Activated T-helper 1 cell treated with Interleukin-2 at 50 U/mL for 16 hours (primary cell): ENCODE results near the gene SPTA1.
"Not testable (repeated sequence)": the region's sequence is repeated elsewhere in the genome, so short reads cannot be mapped to it uniquely, and the experiment has no call there.

ENCODE experiments used
- DNase-seq: peaks from one replicate; pipeline ENCODE4 v3.0.0-alpha.2; 2020; ENCODE audit warnings: low read depth

SPTA1 gene

GRCh38 chr1:158686111-158687009 is at the start of gene SPTA1:
Gene SPTA1, minus strand, starts transcription at chr1:158686715. Its CDS starts 198 bp downstream, at chr1:158686517.
- no peak for DNase-seq

DNA sequence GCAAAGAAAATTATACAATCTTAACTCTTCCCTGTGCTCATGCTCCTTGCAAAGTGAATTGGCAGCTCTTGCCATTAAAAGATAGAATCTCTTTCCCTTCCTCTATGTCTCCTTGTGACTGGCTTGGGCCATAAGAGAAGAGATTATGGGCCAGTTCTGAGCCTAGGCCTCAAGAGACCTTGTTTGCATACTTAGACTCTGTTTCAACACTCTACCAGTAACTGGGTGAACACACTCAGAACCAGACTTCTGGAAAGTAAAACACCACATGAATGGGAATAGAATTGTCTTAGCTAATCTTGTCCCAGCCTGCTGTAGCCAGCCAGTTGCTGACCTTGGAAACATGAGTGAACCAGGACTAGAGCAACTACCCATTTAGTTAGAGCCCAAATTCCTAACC is 49.3 kb upstream of the SPTA1 start:
- DNase-seq = no peak

- DNase-seq = no peak
These were observed 46.0 kb upstream of the SPTA1 start for GRCh38 chr1:158732524-158732923.

- no peak for DNase-seq
These were observed 45.2 kb upstream of the SPTA1 start for GRCh38 chr1:158731707-158732106.

DNA sequence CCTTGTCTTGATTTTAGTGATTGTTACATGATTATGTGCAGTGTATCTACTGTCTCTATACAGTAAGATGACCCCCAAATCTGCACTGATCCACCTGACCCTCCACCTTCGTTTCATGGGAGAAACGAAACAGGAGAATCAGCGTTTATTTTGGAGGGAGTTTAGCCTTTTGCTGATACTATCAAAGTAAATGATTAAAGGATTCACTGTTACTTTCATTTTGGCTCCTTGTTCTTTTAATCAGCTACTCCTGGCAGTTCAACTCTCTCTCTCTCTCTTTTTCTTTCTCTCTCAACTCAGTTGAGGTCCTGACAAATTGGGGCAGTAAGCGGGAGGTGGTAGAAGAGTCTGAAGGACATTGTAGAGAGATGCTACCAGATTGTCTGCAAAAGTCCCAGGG is 43.9 kb upstream of the SPTA1 start:
- no peak for DNase-seq

GRCh38 chr1:158728510-158729225 is 42.2 kb upstream of the SPTA1 start:
- no peak for DNase-seq

DNA sequence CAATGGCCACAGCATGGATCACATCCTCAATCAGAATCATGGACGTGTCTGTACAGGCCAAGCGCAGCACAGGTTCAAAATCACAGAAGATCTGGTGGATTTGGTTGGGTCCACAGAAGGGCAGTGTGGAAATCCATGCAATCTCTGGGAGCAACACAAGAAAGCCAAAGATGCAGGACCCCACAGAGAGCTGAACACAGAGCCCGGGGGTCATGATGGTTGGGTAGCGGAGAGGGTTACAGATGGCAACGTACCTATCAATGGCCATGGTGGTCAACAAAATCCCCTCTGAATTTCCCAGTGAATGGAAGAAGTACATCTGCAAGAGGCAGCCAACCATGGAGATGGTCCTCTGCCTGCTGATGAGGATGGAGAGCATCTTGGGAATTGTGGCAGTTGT is 37.9 kb upstream of the SPTA1 start:
- DNase-seq = no peak

- no peak for DNase-seq
These were observed 34.1 kb upstream of the SPTA1 start, which contains the start of gene OR6K3 for GRCh38 chr1:158720620-158721019. Gene OR6K3, minus strand, starts transcription at chr1:158720720. Its CDS starts 2,605 bp downstream, at chr1:158718115.

- no peak for DNase-seq
These were observed 33.1 kb upstream of the SPTA1 start for GRCh38 chr1:158719664-158720063.

DNA sequence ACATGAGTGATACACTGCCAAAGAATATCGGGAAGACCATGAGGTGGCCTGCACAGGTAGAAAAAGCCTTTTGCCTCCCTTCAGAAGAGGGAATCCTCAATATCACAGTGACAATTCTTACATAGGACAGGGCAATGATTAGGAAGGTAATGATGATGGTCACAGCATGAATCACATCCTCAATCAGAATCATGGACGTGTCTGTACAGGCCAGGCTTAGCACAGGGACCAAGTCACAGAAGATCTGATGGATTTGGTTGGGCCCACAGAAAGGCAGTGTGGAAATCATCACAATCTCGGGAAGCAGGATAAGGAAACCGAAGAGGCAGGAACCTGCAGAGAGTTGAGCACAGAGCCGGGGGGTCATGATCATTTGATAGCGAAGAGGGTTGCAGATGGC is 30.8 kb upstream of the SPTA1 start:
- no peak for DNase-seq

GRCh38 chr1:158716335-158716734 is 29.8 kb upstream of the SPTA1 start:
- no peak for DNase-seq

DNA sequence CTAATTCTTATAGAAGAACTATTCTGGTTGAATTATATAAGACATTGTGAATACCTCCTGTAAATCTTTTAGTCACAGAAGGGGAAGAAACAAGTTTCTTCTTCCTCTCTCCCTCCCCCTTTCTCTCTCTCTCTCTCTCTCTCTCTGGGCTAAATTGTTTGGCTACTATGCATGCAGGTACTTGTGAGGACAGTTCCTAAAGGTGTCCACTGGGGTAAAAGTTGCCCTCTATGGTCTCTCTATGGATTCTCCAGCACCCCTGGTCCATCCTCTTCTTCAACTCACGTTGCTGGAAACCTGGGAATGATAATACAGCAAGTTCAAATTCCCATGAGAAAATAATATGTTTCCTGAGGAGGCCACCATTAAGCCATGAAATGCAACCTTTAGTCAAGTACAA is 28.2 kb upstream of the SPTA1 start:
- DNase-seq = no peak

GRCh38 chr1:158711098-158711497 is 24.6 kb upstream of the SPTA1 start:
- DNase-seq = no peak

- DNase-seq = no peak
These were observed 19.6 kb upstream of the SPTA1 start for GRCh38 chr1:158706096-158706495.

GRCh38 chr1:158700552-158700951 is 14.0 kb upstream of the SPTA1 start, which contains the start of gene OR6K2:
Gene OR6K2, minus strand, starts transcription at chr1:158700652. Its CDS starts 0 bp downstream, at chr1:158700652.
- no peak for DNase-seq

- no peak for DNase-seq
These were observed 8.1 kb upstream of the SPTA1 start for GRCh38 chr1:158694596-158694995.

- no peak for DNase-seq
These were observed 5.8 kb upstream of the SPTA1 start for GRCh38 chr1:158692356-158692755.

DNA sequence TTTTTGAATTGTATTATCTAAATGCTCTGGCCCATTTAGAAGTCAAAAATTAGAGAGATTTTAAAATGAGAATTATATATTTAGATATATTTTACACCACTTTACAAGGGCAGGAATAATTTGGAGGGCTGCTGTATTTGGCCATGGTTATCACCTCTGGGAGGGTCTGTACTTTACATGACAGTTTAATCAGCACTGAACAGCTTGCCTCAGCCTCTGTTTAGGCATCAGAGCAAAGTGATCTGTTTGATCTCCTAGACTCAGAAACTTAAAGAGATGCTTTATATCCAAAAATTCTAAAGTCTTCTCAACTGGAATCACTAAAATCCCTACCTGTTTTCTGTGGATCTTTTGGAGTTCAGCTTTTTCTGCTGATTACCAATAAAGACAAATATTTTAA is 5.4 kb upstream of the SPTA1 start:
- no peak for DNase-seq

DNA sequence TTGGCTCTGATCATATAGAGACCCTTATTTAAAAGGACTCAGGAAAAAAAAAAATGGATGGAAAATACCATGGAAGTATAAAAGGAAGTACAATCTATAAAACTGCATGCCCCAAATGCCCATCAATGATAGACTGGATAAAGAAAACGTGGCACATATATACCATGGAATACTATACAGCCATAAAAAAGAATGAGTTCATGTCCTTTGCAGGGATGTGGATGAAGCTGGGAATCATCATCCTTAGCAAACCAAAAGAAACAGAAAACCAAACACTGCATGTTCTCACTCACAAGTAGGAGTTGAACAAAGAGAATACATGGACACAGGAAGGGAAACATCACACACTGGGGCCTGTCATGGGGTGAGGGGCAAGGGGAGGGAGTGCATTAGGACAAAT is 4.6 kb upstream of the SPTA1 start:
- not testable (repeated sequence) for DNase-seq

GRCh38 chr1:158689875-158690274 is 3.4 kb upstream of the SPTA1 start:
- no peak for DNase-seq

DNA sequence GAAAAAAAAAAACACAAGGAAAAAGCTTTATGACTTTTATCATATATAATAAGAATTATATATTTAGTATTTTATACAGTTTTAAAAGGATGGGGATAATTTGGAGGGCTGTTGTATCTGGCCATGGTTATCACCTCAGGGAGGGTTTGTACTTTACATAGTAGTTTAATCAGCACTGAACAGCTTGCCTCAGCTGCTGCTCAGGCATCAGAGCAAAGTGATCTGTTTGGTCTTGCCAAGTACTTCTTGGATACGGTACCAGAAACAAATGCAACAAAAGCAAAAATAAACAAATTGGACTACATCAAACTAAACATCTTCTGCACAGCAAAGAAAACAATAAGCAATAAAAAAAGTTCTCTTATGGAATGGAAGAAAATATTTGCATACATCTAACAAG is 2.6 kb upstream of the SPTA1 start:
- no peak for DNase-seq

DNA sequence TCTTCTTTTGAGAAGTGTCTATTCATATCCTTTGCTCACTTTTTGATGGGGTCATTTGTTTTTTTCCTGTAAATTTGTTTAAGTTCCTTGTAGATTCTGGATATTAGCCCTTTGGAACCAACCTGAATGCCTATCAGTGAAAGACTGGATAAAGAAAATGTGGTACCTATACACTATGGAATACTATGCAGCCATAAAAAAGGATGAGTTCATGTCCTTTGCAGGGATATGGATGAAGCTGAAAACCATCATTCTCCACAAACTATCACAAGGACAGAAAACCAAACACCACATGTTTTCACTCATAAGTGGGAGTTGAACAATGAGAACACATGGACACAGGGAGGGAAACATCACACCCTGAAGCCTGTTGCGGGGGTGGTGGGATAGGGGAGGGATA is 1.8 kb upstream of the SPTA1 start:
- DNase-seq = not testable (repeated sequence)

DNA sequence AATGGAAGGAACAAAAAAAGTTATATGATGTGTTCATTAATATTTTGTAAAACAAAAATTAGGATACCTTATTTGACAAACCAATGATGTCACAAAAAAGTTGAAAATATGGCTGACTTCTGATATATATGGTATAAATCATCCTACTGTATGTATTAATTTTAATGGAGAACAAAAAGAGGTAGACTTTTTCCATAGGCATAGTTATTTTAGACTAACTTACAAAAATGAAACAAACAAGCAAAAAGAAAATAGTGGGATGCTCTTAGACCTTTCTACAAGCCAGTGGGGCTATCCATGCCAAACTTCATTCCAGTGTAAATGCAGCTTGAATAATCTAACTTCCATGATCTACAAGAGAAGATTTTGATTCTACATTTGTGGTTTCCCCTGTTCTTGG is 522 bp upstream of the SPTA1 start:
- no peak for DNase-seq
